Fibroblast of skin of abdomen (primary cell): ENCODE results near the gene KRTAP5-2.

Experiments used
- DNase-seq: peaks from one replicate; pipeline ENCODE4 v3.0.0-alpha.2; 2013

KRTAP5-2 gene

DNA sequence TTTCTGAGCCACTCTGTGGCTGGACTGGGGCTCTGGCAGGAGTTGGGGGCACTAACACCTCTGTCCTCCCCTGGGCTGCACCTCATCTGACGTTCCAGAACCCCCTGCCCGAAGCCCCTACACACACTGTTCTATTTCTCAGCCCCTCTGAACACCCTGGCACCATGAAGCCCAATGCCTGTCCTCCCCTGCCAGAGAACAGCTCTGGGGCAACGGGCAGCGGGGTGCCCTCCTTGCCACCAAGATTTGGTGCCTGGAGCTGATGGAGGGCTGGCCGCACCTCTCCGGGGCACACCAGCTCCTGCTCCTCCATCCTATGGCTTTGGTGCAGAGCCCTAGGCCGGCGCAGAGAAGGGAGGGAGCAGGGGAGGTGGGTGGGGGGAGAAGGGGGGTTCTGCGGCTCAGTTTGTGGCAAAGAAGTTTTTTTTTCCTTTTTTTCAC lies 42.4 kb downstream of the KRTAP5-2 start:
- no peak for DNase-seq

DNA sequence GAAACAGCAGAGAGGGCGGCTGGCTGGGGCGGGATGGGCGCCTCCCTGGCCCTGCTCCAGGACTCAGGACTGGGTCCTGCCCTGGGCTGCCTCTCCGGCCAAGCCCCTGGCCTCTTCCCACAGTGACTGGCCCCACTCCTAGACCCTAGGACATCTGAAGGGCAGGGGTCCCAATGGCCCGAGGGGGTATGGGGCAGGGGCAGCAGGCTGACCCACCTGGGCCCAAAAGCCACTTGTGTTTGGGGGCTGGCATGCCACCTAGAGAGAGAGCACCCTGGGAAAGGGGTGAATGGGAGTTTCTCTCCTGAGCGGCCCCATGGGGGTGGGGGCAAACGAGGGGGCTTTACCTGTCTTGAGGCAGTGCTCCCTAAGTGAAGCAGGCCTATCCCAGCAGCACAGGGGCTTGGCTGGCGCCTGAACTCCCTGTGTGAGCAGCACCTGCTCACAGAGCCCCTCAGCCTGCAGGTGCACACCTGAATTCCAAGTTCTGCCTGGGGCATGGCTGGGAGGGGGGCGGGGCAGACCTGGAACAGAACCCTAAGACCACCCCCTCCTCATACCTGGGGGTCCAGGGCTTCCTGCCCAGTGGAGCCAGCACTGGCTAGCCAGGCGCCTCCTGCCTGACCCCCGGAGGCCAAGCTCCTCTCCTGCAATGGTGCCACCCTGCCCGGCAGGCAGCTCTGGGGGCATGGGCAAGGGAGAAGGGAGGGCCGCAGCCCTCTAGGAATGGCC lies 42.9 kb downstream of the KRTAP5-2 start:
- no peak for DNase-seq

DNA sequence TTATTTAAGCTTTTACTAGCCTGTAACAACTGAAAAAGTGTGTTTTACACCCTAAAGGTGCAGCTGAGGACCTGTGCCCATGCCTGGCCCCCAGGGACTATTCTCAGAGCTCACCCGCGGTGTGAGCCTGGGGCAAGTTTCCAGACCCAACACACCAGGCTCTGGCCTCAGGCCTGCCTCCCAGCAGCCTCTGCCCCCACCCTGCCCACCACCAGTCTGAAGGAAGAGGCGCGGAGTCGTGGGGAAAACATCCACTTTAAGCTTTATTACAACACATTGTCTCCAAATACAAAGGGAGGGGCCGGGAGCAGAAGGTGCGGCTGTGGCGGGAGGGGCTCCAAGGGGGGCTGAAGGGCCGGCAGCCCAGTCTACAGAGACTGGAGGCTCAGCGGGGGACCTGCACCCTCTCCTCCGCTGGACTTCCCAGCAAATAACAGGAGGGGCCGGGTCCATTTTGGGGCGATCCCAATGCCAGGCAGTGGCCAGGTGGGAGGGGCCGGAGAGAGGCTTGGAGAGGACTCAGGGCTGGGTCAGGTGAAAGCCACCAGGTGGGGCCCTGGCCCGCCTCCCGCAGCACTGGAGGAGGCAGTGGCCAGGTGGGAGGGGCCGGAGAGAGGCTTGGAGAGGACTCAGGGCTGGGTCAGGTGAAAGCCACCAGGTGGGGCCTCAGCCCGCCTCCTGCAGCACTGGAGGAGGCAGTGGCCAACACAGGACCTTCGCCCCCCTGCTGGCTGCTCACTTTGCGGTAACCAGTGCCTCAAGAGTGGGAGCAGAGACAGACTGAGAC lies 44.1 kb downstream of the KRTAP5-2 start:
- DNase-seq, result no peak

DNA sequence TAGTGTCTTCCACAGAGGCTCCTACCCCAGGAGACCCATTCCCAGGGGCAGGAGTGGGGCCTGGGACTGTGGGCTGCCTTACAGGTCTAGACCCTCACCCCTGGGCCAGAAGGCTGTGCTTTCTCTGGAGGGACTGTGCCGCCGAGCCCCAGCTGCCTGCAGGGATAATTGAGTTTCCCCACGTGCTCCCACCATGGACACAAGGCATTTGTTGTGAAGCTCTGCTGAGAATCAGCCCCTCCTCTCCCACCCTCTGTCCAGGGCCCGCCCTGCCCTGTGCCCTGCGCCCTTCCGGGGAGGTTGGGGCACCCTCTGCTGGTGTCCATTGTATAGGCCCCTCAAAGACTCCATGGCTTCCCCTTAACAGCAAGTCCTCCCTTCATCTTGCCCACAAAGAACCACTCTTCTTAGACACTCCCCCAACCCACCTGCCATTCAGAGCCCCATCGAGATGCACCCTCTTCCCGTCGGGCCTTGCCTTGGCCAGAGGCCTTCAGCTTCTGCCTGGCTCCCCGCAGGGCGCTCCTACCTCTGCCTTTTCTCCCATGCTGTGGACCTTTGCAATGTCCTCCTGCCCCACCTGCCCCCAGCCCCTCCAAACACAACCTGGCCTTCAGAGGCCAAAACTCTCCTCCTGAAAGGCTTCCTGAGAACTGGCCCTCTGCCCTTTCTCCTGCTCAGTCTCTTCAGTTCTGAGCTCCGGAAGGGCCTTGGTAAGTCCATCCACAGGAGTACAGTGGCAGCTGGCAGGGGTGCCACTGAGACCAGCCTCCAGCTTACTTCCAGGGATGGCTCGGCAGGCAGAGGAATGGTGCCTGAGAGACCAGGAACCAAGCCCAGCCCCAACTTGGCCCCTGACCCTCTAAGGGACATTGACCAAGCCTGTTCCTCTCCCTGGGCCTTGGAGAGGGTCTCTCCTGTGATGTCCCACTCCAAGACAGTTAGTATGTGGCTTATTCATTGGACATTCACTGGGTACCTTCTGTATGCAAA lies 48.5 kb downstream of the KRTAP5-2 start:
- no peak for DNase-seq

DNA sequence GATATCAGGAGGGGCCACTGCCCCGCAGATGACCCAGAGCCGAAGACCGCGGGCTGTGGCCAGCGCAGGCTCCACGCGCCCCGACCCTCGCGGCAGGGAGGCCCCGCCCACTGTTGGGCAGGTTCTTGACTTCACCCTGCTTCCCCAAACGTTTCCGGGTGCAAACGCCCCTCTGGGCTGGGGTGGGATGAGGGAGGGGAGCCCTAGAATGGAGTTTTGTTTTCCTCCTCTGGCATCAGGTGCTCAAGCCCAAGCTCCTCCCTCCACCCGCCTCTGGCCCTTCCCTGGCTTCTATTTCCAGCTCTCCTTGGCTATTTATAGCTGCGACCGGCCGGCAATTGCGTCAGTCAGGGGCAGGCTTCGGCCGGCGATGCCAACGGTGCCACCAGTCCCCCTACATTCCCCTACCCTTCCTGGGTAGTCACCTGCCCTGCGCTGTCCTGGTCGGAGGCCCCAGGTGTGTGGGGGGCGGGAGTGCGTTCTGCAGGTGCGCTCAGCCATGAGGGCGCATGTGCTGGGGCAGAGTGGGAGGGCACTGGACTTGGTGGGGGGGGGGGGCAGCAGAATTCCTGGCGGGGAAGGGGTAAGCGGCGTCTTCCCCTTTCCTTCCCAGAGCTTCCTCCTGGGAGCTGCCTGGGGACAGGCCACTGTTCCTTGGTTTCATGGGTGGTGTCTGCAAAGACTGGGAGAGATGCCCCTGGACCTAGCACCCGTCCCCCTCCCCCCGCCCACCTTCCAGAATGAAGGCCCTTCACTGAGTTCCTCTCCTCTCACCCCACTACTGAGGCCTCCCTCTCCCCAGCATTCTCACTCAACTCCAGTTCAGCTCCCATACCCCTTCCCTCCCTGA lies 49.6 kb downstream of the KRTAP5-2 start:
- no peak for DNase-seq

DNA sequence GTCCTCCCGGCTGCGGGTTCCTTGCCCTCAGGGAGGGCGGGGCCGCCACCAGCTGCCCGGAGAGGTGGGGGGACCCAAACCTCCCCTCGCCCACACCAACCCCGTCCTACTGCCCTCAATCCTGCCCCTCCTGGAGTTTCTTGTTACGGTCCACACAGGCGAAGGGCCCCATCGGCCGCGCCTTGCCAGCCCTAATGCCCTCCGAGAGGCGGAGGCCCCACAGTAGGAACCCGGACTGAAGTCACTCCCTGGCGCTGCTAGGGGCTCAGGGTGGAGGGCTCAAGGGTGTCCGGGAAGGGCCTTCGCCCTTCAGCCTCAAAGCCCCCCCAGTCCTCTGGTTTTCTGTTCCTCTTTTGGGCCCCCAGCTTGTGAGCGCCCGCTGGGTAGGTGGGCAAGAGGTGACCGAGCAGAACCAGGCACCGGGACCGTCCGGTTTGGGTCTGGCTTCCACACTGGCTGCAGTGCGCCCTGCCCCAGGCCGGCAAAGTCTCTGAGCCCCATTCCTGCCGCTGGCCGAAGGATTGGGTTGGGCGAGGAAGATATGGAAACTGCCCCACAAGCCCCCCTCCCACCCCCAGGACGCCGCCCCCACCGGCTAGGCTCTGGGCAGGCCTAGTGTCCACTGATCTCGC lies 50.5 kb downstream of the KRTAP5-2 start:
- no peak for DNase-seq
